GM12865 (cell line): ENCODE results near the gene PPFIBP1.

Experiments used
- DNase-seq: peaks from one replicate; pipeline ENCODE4 v3.0.0; 2010; ENCODE audit warnings: low read depth
- H3K4me3 ChIP-seq: 2 replicates; pipeline ENCODE4 v1.5.1; 2011; ENCODE audit warnings: mild to moderate bottlenecking, low read depth, low read length, control low read depth
- TF ChIP-seq, protein P1 (sequence below): IDR thresholded peaks from 2 replicates; pipeline ENCODE4 v1.5.1; 2011; ENCODE audit warnings: low read length, control low read depth, low read depth, inconsistent platforms; ENCODE audit not compliant: insufficient read depth; ENCODE audit errors: missing control alignments

Gene PPFIBP1

GRCh38 chr12:27547592-27547991 lies 23.6 kb downstream of the PPFIBP1 start:
- no peak for DNase-seq
- TF ChIP-seq, protein P1, sequence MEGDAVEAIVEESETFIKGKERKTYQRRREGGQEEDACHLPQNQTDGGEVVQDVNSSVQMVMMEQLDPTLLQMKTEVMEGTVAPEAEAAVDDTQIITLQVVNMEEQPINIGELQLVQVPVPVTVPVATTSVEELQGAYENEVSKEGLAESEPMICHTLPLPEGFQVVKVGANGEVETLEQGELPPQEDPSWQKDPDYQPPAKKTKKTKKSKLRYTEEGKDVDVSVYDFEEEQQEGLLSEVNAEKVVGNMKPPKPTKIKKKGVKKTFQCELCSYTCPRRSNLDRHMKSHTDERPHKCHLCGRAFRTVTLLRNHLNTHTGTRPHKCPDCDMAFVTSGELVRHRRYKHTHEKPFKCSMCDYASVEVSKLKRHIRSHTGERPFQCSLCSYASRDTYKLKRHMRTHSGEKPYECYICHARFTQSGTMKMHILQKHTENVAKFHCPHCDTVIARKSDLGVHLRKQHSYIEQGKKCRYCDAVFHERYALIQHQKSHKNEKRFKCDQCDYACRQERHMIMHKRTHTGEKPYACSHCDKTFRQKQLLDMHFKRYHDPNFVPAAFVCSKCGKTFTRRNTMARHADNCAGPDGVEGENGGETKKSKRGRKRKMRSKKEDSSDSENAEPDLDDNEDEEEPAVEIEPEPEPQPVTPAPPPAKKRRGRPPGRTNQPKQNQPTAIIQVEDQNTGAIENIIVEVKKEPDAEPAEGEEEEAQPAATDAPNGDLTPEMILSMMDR = no peak
- H3K4me3 ChIP-seq = no peak overlapping the region

DNA sequence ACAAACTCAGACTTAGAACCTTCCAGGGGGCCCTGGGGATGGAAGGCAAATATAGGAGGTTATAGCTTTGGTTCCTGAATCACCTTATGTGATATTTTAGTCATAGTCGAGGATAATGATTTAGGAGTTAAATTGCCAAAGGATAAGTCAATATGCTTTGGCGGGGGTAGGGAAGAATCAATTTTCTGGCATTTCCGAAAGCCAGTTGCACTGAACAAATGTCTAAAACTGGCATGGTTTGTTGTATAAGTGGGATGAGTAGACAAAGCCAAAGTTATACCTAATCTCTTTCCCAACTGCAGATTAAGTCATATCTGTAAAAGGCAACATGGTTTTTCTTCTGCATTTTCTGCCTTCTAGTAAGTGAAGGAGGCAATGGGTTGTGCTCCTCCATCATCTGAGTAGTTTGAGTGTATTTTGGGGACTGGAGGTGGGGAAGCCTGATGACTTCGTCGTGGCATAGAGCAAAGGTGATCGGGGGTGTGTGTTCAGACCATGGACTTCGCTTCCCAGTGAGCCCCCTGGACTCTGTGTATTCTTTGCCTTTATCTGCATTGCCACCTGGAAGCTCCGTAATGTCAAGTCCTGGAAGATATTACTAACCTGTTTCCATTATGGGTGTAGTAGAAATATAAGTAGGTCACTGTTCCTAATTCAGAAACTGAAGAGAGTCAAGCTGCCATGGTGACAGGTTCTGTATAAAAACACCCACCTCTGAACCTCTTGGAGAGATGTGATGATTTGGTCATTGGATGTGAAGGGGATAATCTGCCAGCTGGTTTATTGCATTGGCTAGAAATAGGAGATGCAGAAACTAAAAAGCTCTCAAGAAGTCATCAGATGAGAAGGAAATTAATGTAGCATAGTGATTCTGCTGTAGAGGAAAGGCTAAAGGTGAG lies 24.5 kb downstream of the PPFIBP1 start:
- H3K4me3 ChIP-seq = no peak overlapping the region
- DNase-seq = no peak
- TF ChIP-seq, protein P1 = no peak

DNA sequence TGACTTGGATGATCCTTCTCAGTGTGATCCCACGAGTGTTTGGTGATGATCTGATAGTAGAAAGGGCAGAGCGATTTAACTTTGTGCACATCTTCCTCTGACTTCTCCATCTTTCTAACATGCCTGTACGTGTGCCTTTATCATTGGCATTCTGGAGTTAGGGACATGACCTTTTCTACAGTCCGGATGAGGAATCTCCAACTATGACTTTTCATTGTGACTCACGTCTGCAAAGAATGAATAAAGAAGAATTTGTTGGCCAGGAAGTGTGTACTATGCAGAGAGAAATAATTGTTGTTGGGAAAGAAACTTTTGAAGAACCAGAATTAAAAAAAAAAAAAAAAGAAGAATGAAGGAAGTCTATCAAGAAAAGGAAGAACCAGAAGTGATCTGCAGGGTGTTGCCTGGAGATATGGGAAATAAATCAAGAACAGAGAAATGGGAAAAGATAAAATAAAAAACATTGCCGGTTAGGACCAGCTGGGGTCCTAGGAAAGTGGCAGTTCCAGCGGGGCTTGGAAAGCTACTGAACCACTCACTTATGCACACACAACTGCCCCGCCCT lies 25.3 kb downstream of the PPFIBP1 start:
- H3K4me3 ChIP-seq = no peak overlapping the region
- TF ChIP-seq, protein P1 = no peak
- DNase-seq = no peak

DNA sequence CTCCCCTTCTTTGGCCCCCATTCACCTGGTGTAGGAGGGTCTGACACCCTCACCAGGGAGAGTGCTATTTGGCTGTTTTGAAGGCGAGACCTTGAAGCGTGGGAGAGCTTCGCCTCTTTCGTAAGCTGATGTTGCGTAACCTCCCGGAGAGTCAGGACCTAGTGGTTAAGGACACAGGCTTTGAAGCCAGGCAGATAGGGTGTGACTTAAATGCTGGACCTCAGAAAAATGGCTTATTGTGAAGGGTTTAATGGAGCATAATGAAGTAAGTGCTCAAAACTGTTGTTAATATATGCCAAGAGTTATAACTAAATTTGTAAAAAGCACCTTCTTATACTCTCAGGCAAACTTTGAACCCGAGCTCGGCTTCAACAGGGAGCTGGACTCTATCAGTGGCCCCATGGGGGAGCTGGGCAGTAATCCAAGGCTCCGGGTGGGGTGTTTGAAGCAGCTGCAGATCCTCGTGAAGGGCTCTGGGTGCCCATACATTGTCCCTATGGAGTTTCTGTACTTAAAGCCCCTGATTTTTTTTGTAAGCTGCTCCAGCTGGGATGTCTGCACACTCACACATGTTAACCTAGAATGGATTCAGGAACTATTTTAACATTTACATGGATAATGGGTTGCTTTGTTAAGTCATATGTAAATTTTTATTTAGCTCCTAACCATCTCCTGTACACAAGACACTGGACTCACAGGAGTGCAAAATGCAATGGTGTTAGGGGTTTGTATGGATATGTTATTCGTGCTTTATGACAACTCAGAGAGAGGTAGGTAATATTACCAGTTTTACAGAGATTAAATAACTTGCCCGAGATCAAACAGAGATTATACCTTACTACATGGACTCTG lies 26.0 kb downstream of the PPFIBP1 start:
- TF ChIP-seq, protein P1 = no peak
- H3K4me3 ChIP-seq = no peak overlapping the region
- no peak for DNase-seq

- TF ChIP-seq, protein P1 = no peak
- no peak for DNase-seq
- no peak overlapping the region for H3K4me3 ChIP-seq
These were observed 26.6 kb downstream of the PPFIBP1 start for GRCh38 chr12:27550653-27550975.

GRCh38 chr12:27551172-27551840 lies 27.3 kb downstream of the PPFIBP1 start:
- TF ChIP-seq, protein P1 = no peak
- H3K4me3 ChIP-seq = no peak overlapping the region
- DNase-seq = no peak
